ENCODE measurements around the gene LBHD2. TPM values are rescaled to one million over a fixed set of nuclear protein-coding genes. Genes with fewer than 3 reads are reported as not detected.

Gene LBHD2
- total and polyA plus RNA-seq, 2 of the 13 experiments (the other 11 are each of a cell fraction or from before 2014, with no cell fraction given), result 0.67 to 1.00 TPM

DNA sequence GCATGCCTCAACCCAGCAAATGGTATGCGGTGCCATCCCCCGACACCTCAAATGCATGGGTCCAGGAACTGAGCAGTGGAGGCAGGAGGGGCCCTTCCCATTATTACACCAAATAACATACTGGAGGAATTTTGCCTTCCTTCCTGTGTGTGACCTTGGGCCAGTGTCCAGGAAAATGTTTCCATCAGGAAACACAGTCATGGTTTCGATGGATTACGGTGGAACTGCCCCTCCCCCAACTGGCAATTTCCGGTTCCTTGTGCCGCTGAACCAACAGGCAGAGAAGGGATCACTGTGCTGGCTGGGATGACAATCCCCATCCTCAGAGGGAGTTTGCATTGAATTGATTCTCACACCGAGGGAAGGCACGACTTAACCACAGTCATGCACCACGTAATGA lies 17.6 kb upstream of the LBHD2 start (continued):
- TF ChIP-seq ARID5B (CRISPR knock-in tag; IDR thresholded peaks at IDR 0.05) (peak; percentile 45; the same call in 1 of the 2 replicates), GABPB1 (CRISPR knock-in tag; IDR thresholded peaks at IDR 0.05) (peak; percentile 60; the same call in 1 of the 2 replicates), ZNF383 (CRISPR knock-in tag; IDR thresholded peaks at IDR 0.05; ENCODE audit: borderline replicate concordance) (no peak), TFE3 (CRISPR knock-in tag; IDR thresholded peaks at IDR 0.05) (no peak)

DNA sequence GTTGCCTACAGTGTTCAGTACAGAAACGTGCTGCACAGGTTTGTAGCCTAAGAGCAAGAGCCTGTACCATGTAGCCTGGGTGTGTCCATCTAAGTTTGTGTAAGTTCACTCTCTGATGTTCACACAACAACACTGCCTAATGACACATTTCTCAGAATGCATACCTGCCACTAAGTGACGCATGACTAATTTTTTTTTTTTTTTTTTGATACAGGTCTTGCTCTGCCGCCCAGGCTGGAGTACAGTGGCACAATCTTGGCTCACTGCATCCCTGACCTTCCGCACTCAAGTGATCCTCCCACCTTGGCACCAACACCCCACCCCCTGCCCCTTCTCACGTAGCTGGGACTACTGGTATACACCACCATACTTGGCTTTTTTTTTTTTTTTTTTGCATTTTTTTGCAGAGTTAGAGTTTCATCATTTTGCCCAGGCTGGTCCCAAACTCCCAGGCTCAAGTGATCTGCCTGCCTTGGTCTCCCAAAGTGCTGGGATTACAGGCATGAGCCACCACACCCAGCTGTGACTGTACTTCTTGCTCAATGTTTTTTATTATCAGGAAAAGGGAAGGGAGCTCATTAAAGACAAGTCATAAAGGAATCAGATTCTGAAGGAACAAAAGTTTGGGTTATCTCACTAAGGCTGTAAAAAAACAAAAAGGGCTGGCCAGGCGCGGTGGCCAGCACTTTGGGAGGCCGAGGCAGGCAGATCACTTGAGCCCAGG lies 16.6 kb upstream of the LBHD2 start:
- H3K27ac ChIP-seq (ENCODE audit: extremely low read length, insufficient read depth, low read length), result no peak overlapping the region
- H3K9ac ChIP-seq (ENCODE audit: insufficient read depth, low read depth, low read length), result no peak overlapping the region
- no peak for ATAC-seq
- H3K4me1 ChIP-seq (ENCODE audit: insufficient read depth, low read length), result peaks cover 61% of the 10 kb centered on the region
- H3K4me2 ChIP-seq (ENCODE audit: low read depth, low read length), result no peak overlapping the region
- no peak overlapping the region for H3K4me3 ChIP-seq (replicated peaks in 1 of 3; ENCODE audit: insufficient read depth in 1 of 3, low read depth in 2 of 3, low read length in 3 of 3)
- in situ Hi-C loops (cut with HindIII; ENCODE audit: extremely low pct_ligation_motif_present, low pct_unique_long_range_greater_than_20kb), result no loop called here
- peaks cover 3 to 24% of the 10 kb centered on the region in 2 experiments; a peak in 3 of 5 replicates for H3K27me3 ChIP-seq (ENCODE audit: control insufficient read depth in 1 of 2, insufficient read depth in 2 of 2, low read length in 2 of 2)
- 47% methylated on average over 8 of the region's 8 CpGs for WGBS (ENCODE audit: low lambda C conversion rate)
- ChIA-PET POLR2A (interaction anchor here (0.7 kb wide), 1 partner anchor 1965 kb away, joined by 3 read pairs; no protein-coding TSS in a partner anchor), CTCF (ENCODE audit: low intra/inter-chr PET ratio, low total read pairs) (no interaction called here)
- intact Hi-C loops (cut with micrococcal nuclease; ENCODE audit: unreplicated experiment), result no loop called here
- H4K20me1 ChIP-seq (ENCODE audit: insufficient read depth, low read length), result no peaks in the 10 kb centered on the region
- BruUV-seq (replicated peaks), result no TSS peak
- FAIRE-seq, result no peak
- no peaks in the 10 kb centered on the region for H3K79me2 ChIP-seq (ENCODE audit: insufficient read depth, low read length)
- DNase-seq (ENCODE audit: low spot score), result no peak
- H2AFZ ChIP-seq (ENCODE audit: low read length), result no peak overlapping the region
- no peaks in the 10 kb centered on the region for H3K9me3 ChIP-seq (ENCODE audit: low read length)
- H3K36me3 ChIP-seq (replicated peaks in 1 of 2; ENCODE audit: control insufficient read depth in 1 of 2, insufficient read depth in 2 of 2, low read length in 2 of 2), result no peaks in the 10 kb centered on the region
- TF ChIP-seq ZNF24 (IDR thresholded peaks at IDR 0.05), result no peak
- no peak for TF ChIP-seq NR2C2 (CRISPR knock-in tag; IDR thresholded peaks at IDR 0.05; ENCODE audit: borderline replicate concordance)
- TF ChIP-seq ZNF205 (CRISPR knock-in tag; IDR thresholded peaks at IDR 0.05), result no peak
- TF ChIP-seq SYNCRIP (IDR thresholded peaks at IDR 0.05; ENCODE audit: insufficient read depth, low read depth, low read length), result no peak
- no peak for TF ChIP-seq AGO1 (IDR thresholded peaks at IDR 0.05; ENCODE audit: low read depth, low read length, poor library complexity, severe bottlenecking)
- TF ChIP-seq ZNF646 (CRISPR knock-in tag; IDR thresholded peaks at IDR 0.05), result no peak
